Measurements from ENCODE around the gene FOSL1. TPM values are rescaled to one million over a fixed set of nuclear protein-coding genes. Genes with fewer than 3 reads are reported as not detected.
A peak's percentile ranks its signal among the peaks of the same experiment; 100 is the strongest.

FOSL1 gene
- total RNA-seq, 1 donor from 2014 or later, result 37.9 TPM

- no peaks in the 10 kb centered on the region for H3K27me3 ChIP-seq (ENCODE audit: insufficient read depth, low read length)
- peak overlapping the region; percentile 80 for H3K27ac Mint-ChIP-seq (ENCODE audit: unreplicated experiment)
Observed at GRCh38 chr11:65871811-65872548, 28.2 kb downstream of the FOSL1 start.

GRCh38 chr11:65870706-65871681, 29.2 kb downstream of the FOSL1 start:
- TF ChIP-seq EZH2 (IDR thresholded peaks at IDR 0.05; ENCODE audit: insufficient read depth, low read length) (no peak), CTCF (IDR thresholded peaks at IDR 0.05; ENCODE audit: insufficient read depth, low read depth, low read length) (no peak)
- Histone ChIP-seq H4K20me1 (ENCODE audit: insufficient read depth, low read length) (peaks cover 54% of the 10 kb centered on the region), H3K36me3 (ENCODE audit: insufficient read depth, low read length) (peaks cover 14% of the 10 kb centered on the region), H2AFZ (ENCODE audit: low read depth, low read length) (no peak overlapping the region), H3K9ac (ENCODE audit: low read length) (peak overlapping the region; percentile 92), H3K4me2 (ENCODE audit: low read length) (peak overlapping the region; percentile 100), H3K4me3 (ENCODE audit: insufficient read depth, low read depth, low read length) (peak overlapping the region; percentile 68), H3K27ac (ENCODE audit: low read depth, low read length) (no peak overlapping the region), H3K27me3 (ENCODE audit: insufficient read depth, low read length) (no peaks in the 10 kb centered on the region), H3K9me3 (ENCODE audit: insufficient read depth, low read depth, low read length) (no peaks in the 10 kb centered on the region), H3K4me1 (ENCODE audit: insufficient read depth, low read length) (peaks cover 33% of the 10 kb centered on the region), H3K79me2 (ENCODE audit: insufficient read depth, low read length) (peaks cover 47% of the 10 kb centered on the region)
- DNase-seq (ENCODE audit: low read depth) (no peak), FAIRE-seq (no peak)
- Mint-ChIP-seq H3K9me3 (ENCODE audit: unreplicated experiment) (no peaks in the 10 kb centered on the region), H3K27ac (ENCODE audit: unreplicated experiment) (peak overlapping the region; percentile 50), H3K4me3 (ENCODE audit: unreplicated experiment) (peak overlapping the region; percentile 80), H3K27me3 (ENCODE audit: low read depth, unreplicated experiment) (no peaks in the 10 kb centered on the region), H3K4me1 (ENCODE audit: low read depth, unreplicated experiment) (peaks cover 14% of the 10 kb centered on the region), H3K36me3 (ENCODE audit: low read depth, unreplicated experiment) (peaks cover 7% of the 10 kb centered on the region)

More at GRCh38 chr11:65871811-65872548, 28.2 kb downstream of the FOSL1 start:
- Mint-ChIP-seq H3K36me3 (ENCODE audit: low read depth, unreplicated experiment) (peaks cover 7% of the 10 kb centered on the region), H3K4me1 (ENCODE audit: low read depth, unreplicated experiment) (peaks cover 14% of the 10 kb centered on the region), H3K4me3 (ENCODE audit: unreplicated experiment) (peak overlapping the region; percentile 80), H3K9me3 (ENCODE audit: unreplicated experiment) (no peaks in the 10 kb centered on the region), H3K27me3 (ENCODE audit: low read depth, unreplicated experiment) (no peaks in the 10 kb centered on the region)
- Histone ChIP-seq H3K79me2 (ENCODE audit: insufficient read depth, low read length) (peaks cover 47% of the 10 kb centered on the region), H4K20me1 (ENCODE audit: insufficient read depth, low read length) (peaks cover 48% of the 10 kb centered on the region), H3K9ac (ENCODE audit: low read length) (peak overlapping the region; percentile 92), H3K36me3 (ENCODE audit: insufficient read depth, low read length) (peaks cover 9% of the 10 kb centered on the region), H3K4me3 (ENCODE audit: insufficient read depth, low read depth, low read length) (peak overlapping the region; percentile 68), H2AFZ (ENCODE audit: low read depth, low read length) (no peak overlapping the region), H3K4me2 (ENCODE audit: low read length) (peak overlapping the region; percentile 100), H3K9me3 (ENCODE audit: insufficient read depth, low read depth, low read length) (no peaks in the 10 kb centered on the region), H3K27ac (ENCODE audit: low read depth, low read length) (peak overlapping the region; percentile 46), H3K4me1 (ENCODE audit: insufficient read depth, low read length) (peaks cover 33% of the 10 kb centered on the region)
- DNase-seq (ENCODE audit: low read depth) (no peak), FAIRE-seq (no peak)
- TF ChIP-seq EZH2 (IDR thresholded peaks at IDR 0.05; ENCODE audit: insufficient read depth, low read length) (no peak), CTCF (IDR thresholded peaks at IDR 0.05; ENCODE audit: insufficient read depth, low read depth, low read length) (no peak)
